GM23338 (cell line): ENCODE results near the gene ERC1. TPM values are rescaled to one million over a fixed set of nuclear protein-coding genes. Genes with fewer than 3 reads are reported as not detected.

Experiments used
- ATAC-seq: fragments of 200-7000 bp; cut with Tn5 transposase; 3 replicates; pipeline ENCODE4 v1.9.1; 2020
- DNase-seq: peaks from one replicate; pipeline ENCODE4 v3.0.0-alpha.2; 2015; ENCODE audit warnings: low spot score
- H2AFZ ChIP-seq: fragments of 200-600 bp; sonication (generic); 2 replicates; pipeline ENCODE4 v1.8.0; 2016; ENCODE audit warnings: antibody characterized with exemption, mild to moderate bottlenecking, moderate library complexity
- H3F3A ChIP-seq: fragments of 200-600 bp; sonication (generic); replicated peaks from 2 replicates; pipeline ENCODE4 v1.8.0; 2017; ENCODE audit warnings: antibody characterized with exemption, mixed run types, low read depth
- H3K27ac ChIP-seq: fragments of 200-600 bp; sonication (generic); 2 replicates; pipeline ENCODE4 v1.6.1; 2016; ENCODE audit warnings: low read depth
- H3K27me3 ChIP-seq: fragments of 200-600 bp; sonication (generic); 2 replicates; pipeline ENCODE4 v1.8.0; 2016; ENCODE audit warnings: mild to moderate bottlenecking, mixed run types, moderate library complexity; ENCODE audit not compliant: insufficient read depth
- H3K36me3 ChIP-seq: fragments of 200-600 bp; sonication (generic); 2 replicates; pipeline ENCODE4 v1.8.0; 2016; ENCODE audit warnings: mild to moderate bottlenecking; ENCODE audit not compliant: insufficient read depth
- H3K4me1 ChIP-seq: fragments of 200-600 bp; sonication (generic); 2 replicates; pipeline ENCODE4 v1.8.0; 2016; ENCODE audit warnings: mild to moderate bottlenecking, moderate library complexity; ENCODE audit not compliant: insufficient read depth
- H3K4me2 ChIP-seq: fragments of 200-600 bp; sonication (generic); 2 replicates; pipeline ENCODE4 v1.7.1; 2017; ENCODE audit warnings: mixed run types
- H3K4me3 ChIP-seq: fragments of 200-600 bp; sonication (generic); 2 replicates; pipeline ENCODE4 v1.6.1; 2016; ENCODE audit warnings: mixed run types
- H3K79me2 ChIP-seq: fragments of 200-600 bp; sonication (generic); replicated peaks from 2 replicates; pipeline ENCODE4 v1.8.0; 2017; ENCODE audit warnings: mild to moderate bottlenecking; ENCODE audit not compliant: insufficient read depth
- H3K9me2 ChIP-seq: fragments of 200-600 bp; sonication (generic); 2 replicates; pipeline ENCODE4 v1.8.0; 2017; ENCODE audit not compliant: insufficient read depth
- H4K20me1 ChIP-seq: fragments of 200-600 bp; sonication (generic); replicated peaks from 2 replicates; pipeline ENCODE4 v1.8.0; 2017; ENCODE audit warnings: mild to moderate bottlenecking; ENCODE audit not compliant: insufficient read depth
- H3K27ac Mint-ChIP-seq: 2 replicates; pipeline ENCODE4 v1.8.0; 2020; ENCODE audit warnings: inconsistent platforms, mild to moderate bottlenecking, moderate library complexity, mixed read lengths
- H3K27me3 Mint-ChIP-seq: 3 replicates; pipeline ENCODE4 v1.8.0; 2022; ENCODE audit warnings: low read depth, mild to moderate bottlenecking, moderate library complexity, mixed read lengths, inconsistent platforms; ENCODE audit not compliant: insufficient read depth, poor library complexity
- H3K36me3 Mint-ChIP-seq: 3 replicates; pipeline ENCODE4 v1.8.0; 2021; ENCODE audit warnings: low read depth, mild to moderate bottlenecking, inconsistent platforms, moderate library complexity, mixed read lengths
- H3K4me1 Mint-ChIP-seq: 3 replicates; pipeline ENCODE4 v1.8.0; 2020; ENCODE audit warnings: mild to moderate bottlenecking, inconsistent platforms, mixed read lengths
- H3K4me3 Mint-ChIP-seq: 3 replicates; pipeline ENCODE4 v1.8.0; 2021; ENCODE audit warnings: moderate library complexity, mild to moderate bottlenecking, inconsistent platforms, mixed read lengths
- H3K9me3 Mint-ChIP-seq: 3 replicates; pipeline ENCODE4 v1.8.0; 2020; ENCODE audit warnings: moderate library complexity, mild to moderate bottlenecking, inconsistent platforms, mixed read lengths
- CREB1 ChIP-seq: fragments of 250-450 bp; sonication (Bioruptor Pico); IDR thresholded peaks from 2 replicates; pipeline ENCODE4 v1.5.0; 2020; ENCODE audit warnings: low read depth, mild to moderate bottlenecking, moderate library complexity
- CTCF ChIP-seq, 2 experiments: fragments of 200-600 bp in 1 of 2; sonication (generic) in 1 of 2; conservative IDR thresholded peaks; 2 replicates each; pipeline versions ENCODE4 v1.5.1 to v1.6.1; 2016 to 2017; ENCODE audit warnings: antibody characterized with exemption in 2 of 2, low read depth in 2 of 2, mild to moderate bottlenecking in 2 of 2, moderate library complexity in 1 of 2
- EZH2 ChIP-seq: fragments of 200-600 bp; sonication (generic); IDR thresholded peaks from one replicate; pipeline ENCODE4 v1.8.0; 2017; ENCODE audit warnings: antibody characterized with exemption, mild to moderate bottlenecking, low read depth; ENCODE audit not compliant: unreplicated experiment
- EZH2phosphoT487 ChIP-seq: fragments of 200-600 bp; sonication (generic); IDR thresholded peaks from one replicate; pipeline ENCODE4 v1.8.1; 2018; ENCODE audit warnings: antibody characterized with exemption; ENCODE audit not compliant: unreplicated experiment
- JUNB ChIP-seq: IDR thresholded peaks from one replicate; pipeline ENCODE4 v1.6.1; 2016; ENCODE audit warnings: antibody characterized with exemption; ENCODE audit not compliant: unreplicated experiment
- NANOG ChIP-seq: IDR thresholded peaks from 2 replicates; pipeline ENCODE4 v1.6.1; 2016; ENCODE audit warnings: antibody characterized with exemption, borderline replicate concordance
- POLR2AphosphoS5 ChIP-seq: IDR thresholded peaks from 2 replicates; pipeline ENCODE4 v1.6.1; 2016; ENCODE audit warnings: antibody characterized with exemption, low read depth
- STAT1 ChIP-seq: IDR thresholded peaks from one replicate; pipeline ENCODE4 v1.6.1; 2016; ENCODE audit warnings: antibody characterized with exemption; ENCODE audit not compliant: unreplicated experiment
- ZNF114 ChIP-seq: fragments of 250-450 bp; sonication (Bioruptor Pico); IDR thresholded peaks from 2 replicates; pipeline ENCODE4 v1.5.0; 2020; ENCODE audit warnings: mild to moderate bottlenecking, moderate library complexity
- ZNF331 ChIP-seq: fragments of 250-450 bp; sonication (Bioruptor Pico); IDR thresholded peaks from 2 replicates; pipeline ENCODE4 v1.5.0; 2020; ENCODE audit warnings: low read depth, mild to moderate bottlenecking, moderate library complexity
- polyA plus RNA-seq: library from polyadenylated mRNA; unstranded; fragments of >200 nt; fragmentation: Nextera tagmentation; extraction: Ambion mirVana; gene quantifications from 2 replicates; pipeline ENCODE4 v1.2.1, GENCODE V29; 2016
- total RNA-seq: library from RNA; depleted of rRNA; stranded (reverse); fragments of >200 nt; shearing (Covaris generic); gene quantifications from 2 replicates; pipeline ENCODE4 v1.2.3, GENCODE V29; 2014
- TF ChIP-seq, protein P1 (sequence below): IDR thresholded peaks from 2 replicates; pipeline ENCODE4 v1.6.1; 2016; ENCODE audit warnings: antibody characterized with exemption
- TF ChIP-seq, protein P2 (sequence below): fragments of 250-450 bp; sonication (Bioruptor Pico); IDR thresholded peaks from 2 replicates; pipeline ENCODE4 v1.5.0; 2020; ENCODE audit warnings: mild to moderate bottlenecking, moderate library complexity

Gene ERC1
- total and polyA plus RNA-seq, 2 experiments from 2014 or later, result 28.1 to 35.3 TPM

- TF ChIP-seq CTCF (conservative IDR thresholded peaks at IDR 0.05; ENCODE audit: low read depth in 2 of 2) (no peak), CREB1 (CRISPR knock-in tag) (no peak), POLR2AphosphoS5 (no peak), JUNB (no peak), NANOG (no peak)
- TF ChIP-seq, protein P1, sequence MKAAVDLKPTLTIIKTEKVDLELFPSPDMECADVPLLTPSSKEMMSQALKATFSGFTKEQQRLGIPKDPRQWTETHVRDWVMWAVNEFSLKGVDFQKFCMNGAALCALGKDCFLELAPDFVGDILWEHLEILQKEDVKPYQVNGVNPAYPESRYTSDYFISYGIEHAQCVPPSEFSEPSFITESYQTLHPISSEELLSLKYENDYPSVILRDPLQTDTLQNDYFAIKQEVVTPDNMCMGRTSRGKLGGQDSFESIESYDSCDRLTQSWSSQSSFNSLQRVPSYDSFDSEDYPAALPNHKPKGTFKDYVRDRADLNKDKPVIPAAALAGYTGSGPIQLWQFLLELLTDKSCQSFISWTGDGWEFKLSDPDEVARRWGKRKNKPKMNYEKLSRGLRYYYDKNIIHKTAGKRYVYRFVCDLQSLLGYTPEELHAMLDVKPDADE, result no peak
Measured at GRCh38 chr12:968545-968944, 22.5 kb upstream of the ERC1 start (continued).

- H3K36me3 ChIP-seq, result no peaks in the 10 kb centered on the region
- Mint-ChIP-seq H3K4me1 (peaks cover 5% of the 10 kb centered on the region), H3K4me3 (no peak overlapping the region), H3K27ac (no peak overlapping the region), H3K36me3 (no peaks in the 10 kb centered on the region), H3K27me3 (peaks cover 2% of the 10 kb centered on the region), H3K9me3 (no peaks in the 10 kb centered on the region; the same call in 2 of the 3 replicates)
- H3K27me3 ChIP-seq, result no peaks in the 10 kb centered on the region
- no peaks in the 10 kb centered on the region for H4K20me1 ChIP-seq
- DNase-seq (no peak), ATAC-seq (no peak)
- H3K4me3 ChIP-seq, result no peak overlapping the region
- no peak overlapping the region for H2AFZ ChIP-seq
- H3K27ac ChIP-seq, result no peak overlapping the region
- H3K4me1 ChIP-seq, result 0 out of 2 replicates have a peak, but pooled peaks cover 6% of the 10 kb centered on the region
- H3K9me2 ChIP-seq, result no peaks in the 10 kb centered on the region
- no peak overlapping the region for H3K4me2 ChIP-seq
- no peaks in the 10 kb centered on the region for H3F3A ChIP-seq
- no peaks in the 10 kb centered on the region for H3K79me2 ChIP-seq
- TF ChIP-seq ZNF331 (CRISPR knock-in tag), result no peak
- no peak for TF ChIP-seq JUNB
- no peak for TF ChIP-seq ZNF114 (CRISPR knock-in tag)
- TF ChIP-seq, protein P1, result no peak
- TF ChIP-seq, protein P2, sequence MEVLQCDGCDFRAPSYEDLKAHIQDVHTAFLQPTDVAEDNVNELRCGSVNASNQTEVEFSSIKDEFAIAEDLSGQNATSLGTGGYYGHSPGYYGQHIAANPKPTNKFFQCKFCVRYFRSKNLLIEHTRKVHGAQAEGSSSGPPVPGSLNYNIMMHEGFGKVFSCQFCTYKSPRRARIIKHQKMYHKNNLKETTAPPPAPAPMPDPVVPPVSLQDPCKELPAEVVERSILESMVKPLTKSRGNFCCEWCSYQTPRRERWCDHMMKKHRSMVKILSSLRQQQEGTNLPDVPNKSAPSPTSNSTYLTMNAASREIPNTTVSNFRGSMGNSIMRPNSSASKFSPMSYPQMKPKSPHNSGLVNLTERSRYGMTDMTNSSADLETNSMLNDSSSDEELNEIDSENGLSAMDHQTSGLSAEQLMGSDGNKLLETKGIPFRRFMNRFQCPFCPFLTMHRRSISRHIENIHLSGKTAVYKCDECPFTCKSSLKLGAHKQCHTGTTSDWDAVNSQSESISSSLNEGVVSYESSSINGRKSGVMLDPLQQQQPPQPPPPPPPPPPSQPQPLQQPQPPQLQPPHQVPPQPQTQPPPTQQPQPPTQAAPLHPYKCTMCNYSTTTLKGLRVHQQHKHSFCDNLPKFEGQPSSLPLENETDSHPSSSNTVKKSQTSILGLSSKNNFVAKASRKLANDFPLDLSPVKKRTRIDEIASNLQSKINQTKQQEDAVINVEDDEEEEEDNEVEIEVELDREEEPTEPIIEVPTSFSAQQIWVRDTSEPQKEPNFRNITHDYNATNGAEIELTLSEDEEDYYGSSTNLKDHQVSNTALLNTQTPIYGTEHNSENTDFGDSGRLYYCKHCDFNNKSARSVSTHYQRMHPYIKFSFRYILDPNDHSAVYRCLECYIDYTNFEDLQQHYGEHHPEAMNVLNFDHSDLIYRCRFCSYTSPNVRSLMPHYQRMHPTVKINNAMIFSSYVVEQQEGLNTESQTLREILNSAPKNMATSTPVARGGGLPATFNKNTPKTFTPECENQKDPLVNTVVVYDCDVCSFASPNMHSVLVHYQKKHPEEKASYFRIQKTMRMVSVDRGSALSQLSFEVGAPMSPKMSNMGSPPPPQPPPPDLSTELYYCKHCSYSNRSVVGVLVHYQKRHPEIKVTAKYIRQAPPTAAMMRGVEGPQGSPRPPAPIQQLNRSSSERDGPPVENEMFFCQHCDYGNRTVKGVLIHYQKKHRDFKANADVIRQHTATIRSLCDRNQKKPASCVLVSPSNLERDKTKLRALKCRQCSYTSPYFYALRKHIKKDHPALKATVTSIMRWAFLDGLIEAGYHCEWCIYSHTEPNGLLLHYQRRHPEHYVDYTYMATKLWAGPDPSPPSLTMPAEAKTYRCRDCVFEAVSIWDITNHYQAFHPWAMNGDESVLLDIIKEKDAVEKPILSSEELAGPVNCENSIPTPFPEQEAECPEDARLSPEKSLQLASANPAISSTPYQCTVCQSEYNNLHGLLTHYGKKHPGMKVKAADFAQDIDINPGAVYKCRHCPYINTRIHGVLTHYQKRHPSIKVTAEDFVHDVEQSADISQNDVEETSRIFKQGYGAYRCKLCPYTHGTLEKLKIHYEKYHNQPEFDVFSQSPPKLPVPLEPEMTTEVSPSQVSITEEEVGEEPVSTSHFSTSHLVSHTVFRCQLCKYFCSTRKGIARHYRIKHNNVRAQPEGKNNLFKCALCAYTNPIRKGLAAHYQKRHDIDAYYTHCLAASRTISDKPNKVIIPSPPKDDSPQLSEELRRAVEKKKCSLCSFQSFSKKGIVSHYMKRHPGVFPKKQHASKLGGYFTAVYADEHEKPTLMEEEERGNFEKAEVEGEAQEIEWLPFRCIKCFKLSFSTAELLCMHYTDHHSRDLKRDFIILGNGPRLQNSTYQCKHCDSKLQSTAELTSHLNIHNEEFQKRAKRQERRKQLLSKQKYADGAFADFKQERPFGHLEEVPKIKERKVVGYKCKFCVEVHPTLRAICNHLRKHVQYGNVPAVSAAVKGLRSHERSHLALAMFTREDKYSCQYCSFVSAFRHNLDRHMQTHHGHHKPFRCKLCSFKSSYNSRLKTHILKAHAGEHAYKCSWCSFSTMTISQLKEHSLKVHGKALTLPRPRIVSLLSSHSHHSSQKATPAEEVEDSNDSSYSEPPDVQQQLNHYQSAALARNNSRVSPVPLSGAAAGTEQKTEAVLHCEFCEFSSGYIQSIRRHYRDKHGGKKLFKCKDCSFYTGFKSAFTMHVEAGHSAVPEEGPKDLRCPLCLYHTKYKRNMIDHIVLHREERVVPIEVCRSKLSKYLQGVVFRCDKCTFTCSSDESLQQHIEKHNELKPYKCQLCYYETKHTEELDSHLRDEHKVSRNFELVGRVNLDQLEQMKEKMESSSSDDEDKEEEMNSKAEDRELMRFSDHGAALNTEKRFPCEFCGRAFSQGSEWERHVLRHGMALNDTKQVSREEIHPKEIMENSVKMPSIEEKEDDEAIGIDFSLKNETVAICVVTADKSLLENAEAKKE (CRISPR knock-in tag), result no peak
- TF ChIP-seq EZH2, result no peak
- TF ChIP-seq CTCF (conservative IDR thresholded peaks at IDR 0.05; ENCODE audit: low read depth in 2 of 2), result no peak
- no peak for TF ChIP-seq STAT1
- no peak for TF ChIP-seq EZH2phosphoT487
- no peak for TF ChIP-seq CREB1 (CRISPR knock-in tag)
Measured at GRCh38 chr12:969821-970220, 21.2 kb upstream of the ERC1 start.
